Endothelial cell of umbilical vein (primary cell): ENCODE measurements around the gene LEO1.

Experiments
- CTCF ChIP-seq, 2 donors: IDR thresholded peaks; 1 replicate in 1 of 2; 2 replicates in 1 of 2; pipeline ENCODE4 v1.5.1; 2011; ENCODE audit warnings: low read length in 2 of 2, mild to moderate bottlenecking in 2 of 2, moderate library complexity in 2 of 2, control low read depth in 1 of 2, inconsistent platforms in 1 of 2, low read depth in 1 of 2; ENCODE audit not compliant: insufficient read depth in 1 of 2; ENCODE audit errors: extremely low read depth in 1 of 2
- JUN ChIP-seq: IDR thresholded peaks from 2 replicates; pipeline ENCODE4 v1.6.1; 2011; ENCODE audit warnings: borderline replicate concordance, low read depth; ENCODE audit not compliant: insufficient read length, insufficient read depth
- POLR2A ChIP-seq: IDR thresholded peaks from 2 replicates; pipeline ENCODE4 v1.6.1; 2012; ENCODE audit warnings: low read depth, mild to moderate bottlenecking, control low read depth, low read length

- TF ChIP-seq CTCF (IDR thresholded peaks at IDR 0.05; ENCODE audit: extremely low read depth in 1 of 2, insufficient read depth in 1 of 2, low read depth in 1 of 2, low read length in 2 of 2) (no peak), POLR2A (no peak), JUN (no peak)
Observed at GRCh38 chr15:51904931-51905330, 66.6 kb downstream of the LEO1 start.
